Transverse colon (tissue), 4 donors: Measurements from ENCODE around the gene SNAI3. TPM values are rescaled to one million over a fixed set of nuclear protein-coding genes. Genes with fewer than 3 reads are reported as not detected.

Experiments
- DNase-seq: peaks from one replicate; pipeline ENCODE4 v3.0.0-alpha.2; 2019
- H3K27ac ChIP-seq, 4 donors: fragments of 200-600 bp; sonication (generic); 2 replicates each; pipeline ENCODE4 v1.5.1; 2016 to 2018; ENCODE audit warnings: inconsistent platforms in 4 of 4
- H3K27me3 ChIP-seq: fragments of 200-600 bp; sonication (generic); 2 replicates; pipeline ENCODE4 v1.5.1; 2017; ENCODE audit warnings: inconsistent platforms
- H3K36me3 ChIP-seq, 4 donors: fragments of 200-600 bp; sonication (generic); 2 replicates each; pipeline ENCODE4 v1.5.1; 2017 to 2019; ENCODE audit warnings: inconsistent platforms in 4 of 4
- H3K4me1 ChIP-seq, 4 donors: fragments of 200-600 bp; sonication (generic); 2 replicates each; pipeline ENCODE4 v1.5.1; 2017 to 2020; ENCODE audit warnings: inconsistent platforms in 4 of 4
- H3K4me3 ChIP-seq, 4 donors: fragments of 200-600 bp; sonication (generic); 1 replicate in 1 of 4; 2 replicates in 3 of 4; pipeline versions ENCODE4 v1.5.1 to v1.6.1; 2017 to 2019; ENCODE audit warnings: inconsistent platforms in 4 of 4
- H3K9me3 ChIP-seq, 2 donors: fragments of 200-600 bp; sonication (generic); 2 replicates each; pipeline ENCODE4 v1.5.1; 2017 to 2019; ENCODE audit warnings: inconsistent platforms in 2 of 2
- CTCF ChIP-seq, 5 experiments: fragments of 200-600 bp in 3 of 5; fragments of 450-650 bp in 2 of 5; sonication (generic) in 3 of 5; IDR thresholded peaks; 1 replicate in 2 of 5; 2 replicates in 3 of 5; pipeline ENCODE4 v1.5.1; 2016 to 2017; ENCODE audit warnings: antibody characterized with exemption in 5 of 5, inconsistent platforms in 3 of 5, mild to moderate bottlenecking in 2 of 5, moderate library complexity in 1 of 5
- EP300 ChIP-seq: sonication (generic); formaldehyde crosslinking; IDR thresholded peaks from one replicate; pipeline ENCODE4 v1.6.1; 2017; ENCODE audit warnings: antibody characterized with exemption, low read depth
- POLR2A ChIP-seq: fragments of 450-650 bp; IDR thresholded peaks from one replicate; pipeline ENCODE4 v1.6.1; 2016; ENCODE audit warnings: antibody characterized with exemption, mild to moderate bottlenecking, moderate library complexity
- POLR2AphosphoS5 ChIP-seq, 3 donors: sonication (generic); formaldehyde crosslinking; IDR thresholded peaks; one replicate each; pipeline ENCODE4 v1.6.1; 2016; ENCODE audit warnings: antibody characterized with exemption in 3 of 3
- WGBS, 2 donors: methylation state at CpG; one replicate each; pipeline ENCODE4 v1.1.5; 2018; ENCODE audit warnings: low coverage in 1 of 2; 5-methylcytosine and 5-hydroxymethylcytosine counted together
- in situ Hi-C, 4 donors: fragments of 200-750 bp; cut with MboI; loops; one replicate each; pipeline versions ENCODE4 v1.15.0 to v1.15.1; 2017; ENCODE audit warnings: low sequenced_read_pairs in 3 of 4, low pct_ligation_motif_present in 1 of 4, low pct_unique_long_range_greater_than_20kb in 1 of 4
- intact Hi-C: fragments of 100-400 bp; cut with DNase I; formaldehyde crosslinking; loops from one replicate; pipeline ENCODE4 v1.15.1; 2023; ENCODE audit warnings: low total_unique reads
- total RNA-seq, 4 donors: library from RNA; depleted of rRNA; stranded (reverse); fragments of >200 nt; gene quantifications; one replicate each; pipeline ENCODE4 v1.1.0, GENCODE V29; 2016

Gene SNAI3
- total RNA-seq, 4 donors from 2014 or later, result 0.27 to 2.9 (median 0.75) TPM; not detected in 1

GRCh38 chr16:88698646-88699045 lies 12.3 kb upstream of the SNAI3 start:
- Histone ChIP-seq H3K36me3 (peaks cover 0 to 4% (median 0%) of the 10 kb centered on the region in 4 donors), H3K27me3 (no peaks in the 10 kb centered on the region), H3K27ac (no peak overlapping the region), H3K4me3 (no peak overlapping the region), H3K9me3 (no peaks in the 10 kb centered on the region), H3K4me1 (peaks cover 0 to 18% (median 8%) of the 10 kb centered on the region in 4 donors)
- no peak for DNase-seq
- intact Hi-C loops (no loop called here), in situ Hi-C loops (no loop called here)
- no peak for TF ChIP-seq POLR2AphosphoS5 (IDR thresholded peaks at IDR 0.05)
- 98% methylated on average over 18 of the region's 25 CpGs; no CpG with 5 or more reads in 1 of the 2 donors for WGBS, 2 donors

GRCh38 chr16:88697831-88698615 lies 11.7 kb upstream of the SNAI3 start:
- H3K27ac ChIP-seq, result no peak overlapping the region
- H3K36me3 ChIP-seq, result peaks cover 0 to 4% (median 0%) of the 10 kb centered on the region in 4 donors
- no peaks in the 10 kb centered on the region for H3K9me3 ChIP-seq
- H3K27me3 ChIP-seq, result no peaks in the 10 kb centered on the region
- DNase-seq, result no peak
- intact Hi-C loops, result no loop called here
- no peak overlapping the region for H3K4me3 ChIP-seq
- WGBS, 2 donors, result 87 to 99% methylated on average over 12 to 37 of the region's 37 CpGs
- no peak for TF ChIP-seq POLR2A
- TF ChIP-seq CTCF (IDR thresholded peaks at IDR 0.05), result peak in 1 of 5 experiments; percentile 7
- H3K4me1 ChIP-seq, result peaks cover 0 to 18% (median 7%) of the 10 kb centered on the region in 4 donors
- in situ Hi-C loops, result no loop called here

GRCh38 chr16:88697116-88697830 lies 11.0 kb upstream of the SNAI3 start:
- in situ Hi-C loops, result no loop called here
- Histone ChIP-seq H3K9me3 (no peaks in the 10 kb centered on the region), H3K4me1 (peaks cover 0 to 20% (median 9%) of the 10 kb centered on the region in 4 donors), H3K27ac (no peak overlapping the region), H3K27me3 (no peaks in the 10 kb centered on the region), H3K36me3 (peaks cover 0 to 4% (median 0%) of the 10 kb centered on the region in 4 donors), H3K4me3 (no peak overlapping the region)
- TF ChIP-seq POLR2A, result no peak
- no peak for TF ChIP-seq CTCF (IDR thresholded peaks at IDR 0.05)
- TF ChIP-seq EP300, result no peak
- no peak for TF ChIP-seq POLR2AphosphoS5 (IDR thresholded peaks at IDR 0.05)
- no peak for DNase-seq
- WGBS, 2 donors, result 90% methylated on average over 7 to 43 of the region's 47 CpGs
- intact Hi-C loops, result no loop called here

GRCh38 chr16:88696441-88696840 lies 10.1 kb upstream of the SNAI3 start:
- Histone ChIP-seq H3K9me3 (no peaks in the 10 kb centered on the region), H3K36me3 (peaks cover 0 to 4% (median 0%) of the 10 kb centered on the region in 4 donors), H3K27ac (no peak overlapping the region), H3K4me1 (peaks cover 0 to 25% (median 8%) of the 10 kb centered on the region in 4 donors), H3K27me3 (no peaks in the 10 kb centered on the region), H3K4me3 (no peak overlapping the region)
- intact Hi-C loops (no loop called here), in situ Hi-C loops (no loop called here)
- 87 to 90% methylated on average over 4 to 13 of the region's 14 CpGs for WGBS, 2 donors
- TF ChIP-seq POLR2A (no peak), CTCF (IDR thresholded peaks at IDR 0.05) (no peak), EP300 (no peak), POLR2AphosphoS5 (IDR thresholded peaks at IDR 0.05) (no peak)
- no peak for DNase-seq
